ENCODE results near the gene RNF19B. TPM values are rescaled to one million over a fixed set of nuclear protein-coding genes. Genes with fewer than 3 reads are reported as not detected.
"Not testable (repeated sequence)": the region's sequence is repeated elsewhere in the genome, so short reads cannot be mapped to it uniquely, and the experiment has no call there.

Gene RNF19B
- total RNA-seq, 4 donors from 2014 or later: 15.0 to 38.8 (median 29.2) TPM

GRCh38 chr1:32915766-32916706, 48.6 kb downstream of the RNF19B start:
- ATAC-seq (ENCODE audit: low FRiP score) (no peak), DNase-seq (ENCODE audit: low spot score) (no peak)
- TF ChIP-seq CTCF (IDR thresholded peaks at IDR 0.05): no peak

DNA sequence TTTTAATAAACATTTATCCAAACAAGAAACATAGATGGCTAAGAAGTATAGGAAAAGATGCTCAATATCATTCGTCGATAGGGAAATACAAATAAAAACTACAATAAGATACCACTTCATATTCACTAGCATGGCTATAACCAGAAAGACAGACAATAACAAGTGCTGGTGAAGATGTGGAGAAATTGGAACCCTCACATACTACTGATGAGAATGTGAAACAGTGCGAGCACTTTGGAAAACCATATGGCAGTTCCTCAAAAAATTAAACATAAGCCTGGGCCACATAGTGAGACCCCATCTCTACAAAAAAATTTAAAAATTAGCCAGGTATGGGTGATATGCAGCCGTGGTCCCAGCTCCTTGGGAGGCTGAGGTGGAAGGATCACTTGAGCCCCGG, 54.3 kb downstream of the RNF19B start:
- no peak for TF ChIP-seq CTCF (IDR thresholded peaks at IDR 0.05)
- no peak for DNase-seq (ENCODE audit: low spot score)
- ATAC-seq (ENCODE audit: low FRiP score): no peak

DNA sequence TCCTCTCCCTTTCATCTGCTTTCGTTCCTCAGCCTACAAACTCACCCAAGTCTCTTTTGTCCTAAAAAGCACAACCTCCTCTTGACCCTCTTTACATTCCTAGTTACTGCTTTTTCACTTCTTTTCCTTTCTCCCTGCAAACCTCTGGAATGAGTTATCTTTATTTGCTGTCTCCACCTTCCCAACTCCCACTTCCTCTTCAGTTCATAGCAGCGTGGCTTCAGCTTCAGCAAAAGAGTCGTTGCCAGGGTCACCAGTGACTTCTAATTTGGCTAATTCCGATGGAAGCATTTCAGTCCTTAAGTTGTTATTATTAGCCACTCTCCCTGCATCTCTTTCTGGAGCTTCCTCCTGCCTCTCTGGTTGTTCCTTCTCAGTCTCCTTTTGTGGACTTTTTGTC, 57.2 kb downstream of the RNF19B start:
- ATAC-seq (ENCODE audit: low FRiP score): no peak
- DNase-seq (ENCODE audit: low spot score): no peak
- no peak for TF ChIP-seq CTCF (IDR thresholded peaks at IDR 0.05)

- no peak for ATAC-seq (ENCODE audit: low FRiP score)
- no peak for TF ChIP-seq CTCF (IDR thresholded peaks at IDR 0.05)
- DNase-seq (ENCODE audit: low spot score): no peak
Observed at GRCh38 chr1:32906654-32907053, 58.0 kb downstream of the RNF19B start.

GRCh38 chr1:32905588-32905987, 59.0 kb downstream of the RNF19B start:
- DNase-seq (ENCODE audit: low spot score); ATAC-seq (ENCODE audit: low FRiP score): not testable (repeated sequence)

GRCh38 chr1:32904797-32905196, 59.8 kb downstream of the RNF19B start:
- no peak for DNase-seq (ENCODE audit: low spot score)
- TF ChIP-seq CTCF (IDR thresholded peaks at IDR 0.05): no peak
- ATAC-seq (ENCODE audit: low FRiP score): no peak

- ATAC-seq (ENCODE audit: low FRiP score) (no peak), DNase-seq (ENCODE audit: low spot score) (no peak)
- TF ChIP-seq CTCF (IDR thresholded peaks at IDR 0.05): no peak
Observed at GRCh38 chr1:32903991-32904785, 60.4 kb downstream of the RNF19B start.
